GM21390 (cell line): ENCODE results near the gene MAGI1.
"Not testable (repeated sequence)": the region's sequence is repeated elsewhere in the genome, so short reads cannot be mapped to it uniquely, and the experiment has no call there.

Experiments
- ATAC-seq: cut with Tn5 transposase; IDR thresholded peaks from one replicate; pipeline ENCODE4 v1.9.1; 2021; ENCODE audit not compliant: unreplicated experiment

The MAGI1 gene

DNA sequence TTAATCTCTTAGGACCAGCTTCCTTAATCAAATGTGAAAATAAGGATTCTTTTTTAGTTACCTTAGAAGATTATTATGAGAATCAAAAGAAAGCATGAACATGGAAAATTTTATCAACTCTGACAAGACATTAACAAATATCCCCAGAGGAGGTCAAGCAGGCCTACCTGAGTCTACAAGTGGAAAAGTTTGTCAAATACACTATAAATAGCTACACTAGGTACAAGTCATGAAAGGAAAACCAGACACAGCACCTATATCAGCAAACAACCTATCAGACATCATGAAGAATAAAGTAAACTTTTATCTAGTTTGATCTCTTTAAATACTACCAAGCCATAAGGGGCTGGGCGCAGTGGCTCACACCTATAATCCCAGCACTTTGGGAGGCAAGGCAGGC lies 126.1 kb downstream of the MAGI1 start:
- no peak for ATAC-seq

DNA sequence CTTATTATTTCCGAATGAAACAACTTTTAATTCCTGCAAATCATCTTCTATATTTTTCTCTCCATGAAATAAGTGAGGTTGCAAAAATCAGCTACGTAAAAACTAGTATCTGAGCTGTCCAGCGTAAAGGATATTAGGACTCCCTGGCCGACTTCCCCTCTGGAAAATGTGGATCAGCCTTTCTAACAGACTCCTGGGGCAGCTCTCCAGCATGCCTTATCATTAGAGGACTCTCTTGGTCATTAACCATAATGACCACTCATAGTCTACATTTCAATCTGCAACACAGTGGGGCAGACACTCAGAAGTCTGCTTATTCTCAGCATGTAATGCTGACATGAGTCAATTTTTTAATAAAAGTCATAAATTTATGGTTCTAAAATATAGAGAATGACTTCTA lies 130.1 kb downstream of the MAGI1 start:
- ATAC-seq, result no peak

DNA sequence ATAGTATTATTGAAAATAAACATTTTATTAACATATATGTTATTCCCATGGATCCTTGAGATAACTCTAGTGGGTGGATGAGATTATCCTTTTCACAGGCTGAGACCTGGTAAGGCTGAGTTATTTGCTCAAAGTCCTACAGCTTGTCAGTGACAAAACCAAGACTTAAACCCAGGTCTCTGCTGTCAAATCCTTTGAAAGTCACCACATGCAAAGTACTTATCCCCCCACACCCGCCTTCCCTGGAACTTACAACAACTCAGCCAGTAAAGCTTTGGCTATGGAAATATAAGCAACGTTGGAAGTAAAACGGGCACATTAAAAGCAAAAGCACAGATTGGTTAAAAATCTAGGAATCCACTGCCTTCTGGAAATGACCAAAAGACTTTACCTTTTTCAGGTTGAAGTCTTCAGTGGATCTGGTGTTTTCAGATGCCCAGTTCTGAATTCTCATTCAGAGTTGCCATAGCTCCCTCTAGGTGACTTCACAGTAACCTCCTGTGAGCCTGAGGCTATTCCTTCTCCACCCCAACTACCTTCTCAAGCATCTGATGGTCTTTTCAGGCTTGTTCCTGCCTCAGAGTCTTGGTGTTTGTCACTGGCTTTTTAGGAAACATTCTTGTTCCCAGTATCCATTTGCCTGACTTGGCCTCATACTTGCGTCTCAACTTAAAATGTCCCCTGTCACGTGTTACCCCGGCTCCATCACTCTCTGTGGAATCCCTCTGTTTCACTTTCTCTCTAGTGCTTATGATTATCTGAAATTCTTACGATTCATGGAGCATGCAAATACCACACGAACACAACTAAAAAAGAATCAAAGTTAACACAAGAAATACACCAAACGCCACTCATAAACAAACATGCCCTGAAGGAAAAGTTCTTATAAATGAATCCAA lies 131.2 kb downstream of the MAGI1 start:
- no peak for ATAC-seq

DNA sequence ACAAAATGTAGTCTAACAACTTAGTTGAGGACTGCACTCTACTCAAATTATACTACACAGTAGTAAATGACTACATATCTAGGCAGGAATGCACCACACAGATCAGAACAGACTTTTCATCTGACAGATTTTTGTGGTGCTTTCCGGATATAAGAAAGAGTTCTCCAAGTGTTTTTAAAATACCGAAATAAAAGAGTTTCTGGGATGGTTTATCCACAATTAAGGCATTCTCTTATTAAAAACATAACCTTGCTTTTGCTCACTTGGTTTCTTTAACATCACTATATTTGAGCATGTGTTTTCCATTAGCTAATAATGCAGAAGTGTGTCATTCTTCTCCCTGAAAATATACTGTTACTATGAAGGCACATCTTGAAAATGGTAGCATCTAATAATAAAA lies 132.9 kb downstream of the MAGI1 start:
- ATAC-seq, result no peak

DNA sequence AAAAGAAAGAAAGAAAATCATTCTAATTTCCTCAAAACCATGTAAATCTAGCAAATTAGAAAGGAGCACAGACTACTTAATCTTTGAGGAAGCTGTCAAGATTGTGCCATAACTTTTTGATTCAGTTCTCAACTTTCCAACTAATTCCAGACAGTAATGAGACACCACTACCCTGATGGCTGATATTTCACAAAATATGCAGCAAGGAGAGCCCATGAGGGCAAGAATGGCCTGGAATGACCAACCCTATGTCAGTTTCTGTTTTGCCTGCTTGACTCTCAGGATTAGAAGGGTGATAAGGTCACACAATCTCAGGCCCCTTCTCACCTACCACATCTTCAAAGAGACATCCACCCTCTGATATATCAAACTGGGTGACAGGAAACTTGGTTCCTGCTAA lies 134.7 kb downstream of the MAGI1 start:
- no peak for ATAC-seq

DNA sequence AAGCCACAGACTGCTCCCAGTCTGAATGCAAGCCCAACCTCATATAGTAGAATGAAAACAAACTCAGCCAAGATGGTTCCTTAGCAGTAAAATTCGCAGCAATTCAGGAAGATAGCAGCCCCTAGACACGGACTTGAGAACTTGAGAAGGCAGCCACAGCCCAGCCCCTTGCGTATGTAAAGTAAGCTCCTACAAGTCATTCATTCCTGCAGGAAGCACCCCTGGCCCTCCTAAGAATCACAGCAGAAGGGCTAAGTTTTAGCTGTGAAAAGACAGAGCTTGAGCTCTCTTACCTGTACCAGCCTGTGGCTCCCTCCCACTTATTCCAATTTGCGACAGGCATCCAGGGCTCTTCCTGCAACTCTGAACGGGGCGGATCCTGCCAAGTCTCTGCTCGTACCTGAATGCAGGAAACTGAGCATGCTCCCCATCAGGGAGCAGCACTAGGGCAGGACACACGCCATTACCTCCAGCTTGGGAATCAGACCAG lies 136.4 kb downstream of the MAGI1 start:
- no peak for ATAC-seq

DNA sequence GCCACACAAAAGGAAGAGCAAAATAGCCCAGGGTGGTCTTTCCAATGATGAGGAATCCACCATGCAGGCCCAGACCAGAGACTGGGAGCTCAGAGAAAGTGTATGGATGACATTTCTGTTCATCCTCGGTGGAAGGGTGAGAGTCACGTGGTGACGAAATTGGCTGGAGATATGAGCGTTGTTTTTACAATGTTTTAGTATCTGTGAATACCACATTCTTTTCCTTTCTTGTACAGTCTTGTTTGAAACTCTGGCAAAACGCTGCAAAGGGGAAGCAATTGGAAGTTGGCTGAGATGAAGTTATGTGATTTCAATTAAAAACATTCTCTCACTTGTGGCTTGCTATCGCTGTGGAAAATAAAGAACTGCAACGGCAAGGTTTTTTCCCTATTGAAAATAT lies 137.5 kb downstream of the MAGI1 start:
- no peak for ATAC-seq

DNA sequence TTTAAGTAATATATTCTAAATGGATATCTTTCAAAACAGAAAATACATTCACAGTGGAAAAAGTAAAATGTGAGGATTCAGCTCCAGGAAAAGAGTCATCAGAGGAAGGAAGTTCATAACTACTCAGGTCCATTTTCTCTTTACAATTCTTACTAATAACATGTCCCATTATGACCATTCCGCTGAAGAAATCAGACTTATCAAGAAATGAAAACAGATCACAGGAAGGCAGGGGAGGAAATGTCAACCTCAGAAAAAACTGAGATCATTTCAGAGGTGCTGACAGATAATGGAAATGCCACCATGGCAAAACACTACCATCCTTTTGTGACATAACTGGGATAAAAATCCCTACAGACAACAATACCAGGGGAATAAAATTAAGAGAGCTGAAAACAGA lies 139.5 kb downstream of the MAGI1 start:
- ATAC-seq, result no peak

DNA sequence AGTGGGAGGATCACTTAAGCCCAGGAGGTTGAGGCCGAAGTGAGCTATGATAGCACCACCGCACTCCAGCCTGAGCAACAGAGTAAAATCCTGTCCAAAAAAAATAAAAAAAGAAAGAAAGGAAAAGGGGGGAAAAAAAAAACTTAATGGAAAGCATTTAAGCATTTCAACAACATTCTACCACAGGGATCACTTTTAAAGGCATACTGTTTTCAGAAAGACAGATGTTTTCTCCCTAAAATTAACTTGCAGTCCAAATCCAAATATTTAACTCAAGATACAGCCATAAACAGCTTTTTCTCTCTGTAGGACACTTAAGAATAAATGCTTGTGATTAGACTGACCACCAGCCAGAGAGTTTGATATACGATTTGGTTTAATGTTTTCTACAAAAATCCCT lies 141.0 kb downstream of the MAGI1 start:
- no peak for ATAC-seq

DNA sequence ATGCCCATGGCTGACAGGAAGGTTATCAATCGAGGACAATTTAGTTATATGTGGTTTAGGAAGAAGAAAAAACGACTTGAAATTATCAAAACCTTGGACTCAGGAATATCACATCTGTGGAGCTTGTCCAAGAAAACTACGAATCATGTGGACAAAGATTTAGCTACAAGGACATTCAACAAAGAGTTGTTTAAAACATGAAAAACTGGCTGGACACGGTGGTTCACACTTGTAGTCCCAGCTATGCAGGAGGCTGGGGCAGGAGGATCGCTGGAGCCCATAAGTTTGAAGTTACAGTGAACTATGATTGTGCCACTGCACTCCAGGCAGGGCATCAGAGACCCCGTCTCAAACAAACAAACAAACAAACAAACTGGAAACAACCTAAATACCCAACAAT lies 142.4 kb downstream of the MAGI1 start:
- ATAC-seq, result no peak

DNA sequence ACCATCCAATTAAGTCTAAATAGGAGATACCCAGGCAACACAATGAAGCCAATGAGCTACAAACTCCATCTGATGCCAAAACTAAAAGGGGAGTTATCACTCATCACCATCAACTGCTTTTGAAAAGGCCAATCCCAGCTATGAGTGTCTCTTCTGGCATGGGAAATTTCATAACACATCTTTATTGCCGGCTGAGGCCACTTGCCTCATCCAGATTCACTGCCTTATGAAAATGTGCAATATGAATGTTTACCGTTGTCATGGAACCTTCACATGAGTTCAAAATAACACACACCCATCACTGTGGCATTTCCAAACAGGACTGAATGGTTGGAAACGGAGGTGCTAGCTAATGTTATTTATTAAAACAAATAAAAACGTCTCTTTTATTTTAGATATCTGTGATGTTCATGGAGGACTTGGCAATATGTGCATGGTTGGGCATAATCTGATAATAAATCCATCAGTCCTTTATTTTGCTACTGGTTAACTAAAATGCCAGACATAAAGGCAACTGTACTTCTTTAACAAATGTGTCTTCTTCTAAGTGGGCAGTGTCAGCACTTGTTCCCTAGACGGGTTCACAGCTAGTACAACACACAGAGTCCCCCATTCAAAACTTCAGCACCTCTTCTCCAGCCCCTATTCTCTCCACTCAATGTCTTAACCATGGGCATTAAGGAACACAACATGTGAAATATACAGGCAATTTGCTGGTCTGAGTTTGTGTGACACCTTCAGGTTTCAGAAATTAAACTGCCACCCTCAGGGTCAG lies 143.9 kb downstream of the MAGI1 start:
- ATAC-seq, result no peak

DNA sequence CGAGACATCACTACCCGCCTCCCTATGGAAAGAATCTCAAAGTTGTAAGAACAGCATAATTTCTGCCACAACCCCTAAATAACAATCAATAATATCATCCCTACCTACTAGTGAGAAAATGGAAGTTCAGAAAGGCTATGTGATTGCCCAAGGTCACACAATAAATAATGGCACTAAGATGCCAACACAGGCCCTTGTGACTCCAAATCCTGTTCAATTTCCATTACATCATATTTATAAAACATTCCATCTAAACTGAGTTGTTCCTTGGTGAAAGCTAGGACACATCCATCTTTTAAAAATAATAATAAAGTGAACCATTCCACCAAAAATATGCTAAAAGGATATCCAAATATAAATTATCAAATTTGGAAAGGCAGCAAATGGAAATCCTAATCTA lies 144.6 kb downstream of the MAGI1 start:
- no peak for ATAC-seq

DNA sequence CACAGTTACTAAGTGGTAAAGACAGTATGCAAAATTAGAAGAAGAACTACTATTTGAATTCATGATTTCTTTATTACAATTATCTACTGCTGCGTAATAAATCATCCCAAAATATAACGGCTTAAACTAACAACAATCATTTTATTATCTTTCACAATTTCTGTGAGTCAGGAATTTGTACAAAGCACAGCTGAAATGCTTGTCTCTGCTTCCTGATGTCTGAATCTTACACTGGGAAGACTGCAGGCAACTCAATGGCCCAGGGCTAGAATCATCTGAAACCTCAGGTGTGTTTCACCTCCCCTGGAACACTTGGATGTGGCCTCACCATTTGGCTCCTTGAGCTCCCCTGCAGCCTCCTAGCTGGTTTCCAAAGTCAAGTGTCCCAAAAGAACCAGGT lies 145.1 kb downstream of the MAGI1 start:
- no peak for ATAC-seq

DNA sequence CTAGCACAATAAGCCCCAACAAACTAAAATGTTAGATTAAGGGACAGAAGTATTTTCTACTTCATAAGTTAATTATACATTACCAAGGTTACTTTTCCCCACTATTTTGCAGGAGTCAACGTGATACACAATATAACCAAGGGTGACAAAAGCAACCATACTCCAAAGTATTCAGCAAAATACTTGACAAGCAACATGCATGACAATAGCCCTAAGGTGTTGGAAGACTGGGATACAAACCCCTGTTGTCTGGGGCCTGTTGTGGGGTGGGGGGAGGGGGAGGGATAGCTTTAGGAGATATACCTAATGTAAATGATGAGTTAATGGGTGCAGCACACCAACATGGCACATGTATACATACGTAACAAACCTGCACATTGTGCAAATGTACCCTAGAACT lies 147.2 kb downstream of the MAGI1 start:
- ATAC-seq, result not testable (repeated sequence)

DNA sequence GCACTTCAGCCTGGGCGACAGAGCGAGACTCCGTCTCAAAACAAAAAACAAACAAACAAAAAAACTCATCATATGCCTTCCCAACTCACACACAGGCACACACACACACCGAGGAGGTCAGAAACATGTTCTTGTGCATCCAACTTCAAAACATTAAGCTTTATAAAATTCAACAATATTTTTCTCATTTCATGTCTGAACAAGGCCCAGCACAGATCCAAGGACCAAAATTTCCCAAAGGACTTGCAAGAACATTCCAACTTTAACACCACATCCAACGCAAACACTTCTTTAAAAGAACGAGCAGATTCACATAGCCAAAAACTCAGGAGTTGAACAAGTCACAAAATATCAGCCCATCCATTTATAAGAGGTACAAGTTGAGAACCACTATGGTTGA lies 148.4 kb downstream of the MAGI1 start:
- no peak for ATAC-seq

DNA sequence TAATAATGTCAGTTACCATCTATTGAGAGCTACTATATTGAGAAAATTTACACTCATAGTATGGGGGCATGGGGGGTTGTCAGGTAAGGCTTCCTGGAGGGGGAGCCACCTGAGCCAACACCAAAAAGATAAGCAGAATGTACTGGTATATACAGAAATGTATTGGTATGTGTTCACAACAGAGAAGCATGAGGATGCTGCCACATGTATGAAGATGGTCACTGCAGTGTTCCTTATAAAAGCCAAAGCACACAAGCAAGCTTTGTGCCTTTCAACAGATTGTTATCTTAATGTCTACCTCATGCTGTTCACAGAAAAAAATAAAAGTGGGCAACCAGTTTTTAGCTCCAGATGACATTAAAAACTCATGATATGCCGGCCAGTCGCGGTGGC lies 149.0 kb downstream of the MAGI1 start:
- no peak for ATAC-seq

DNA sequence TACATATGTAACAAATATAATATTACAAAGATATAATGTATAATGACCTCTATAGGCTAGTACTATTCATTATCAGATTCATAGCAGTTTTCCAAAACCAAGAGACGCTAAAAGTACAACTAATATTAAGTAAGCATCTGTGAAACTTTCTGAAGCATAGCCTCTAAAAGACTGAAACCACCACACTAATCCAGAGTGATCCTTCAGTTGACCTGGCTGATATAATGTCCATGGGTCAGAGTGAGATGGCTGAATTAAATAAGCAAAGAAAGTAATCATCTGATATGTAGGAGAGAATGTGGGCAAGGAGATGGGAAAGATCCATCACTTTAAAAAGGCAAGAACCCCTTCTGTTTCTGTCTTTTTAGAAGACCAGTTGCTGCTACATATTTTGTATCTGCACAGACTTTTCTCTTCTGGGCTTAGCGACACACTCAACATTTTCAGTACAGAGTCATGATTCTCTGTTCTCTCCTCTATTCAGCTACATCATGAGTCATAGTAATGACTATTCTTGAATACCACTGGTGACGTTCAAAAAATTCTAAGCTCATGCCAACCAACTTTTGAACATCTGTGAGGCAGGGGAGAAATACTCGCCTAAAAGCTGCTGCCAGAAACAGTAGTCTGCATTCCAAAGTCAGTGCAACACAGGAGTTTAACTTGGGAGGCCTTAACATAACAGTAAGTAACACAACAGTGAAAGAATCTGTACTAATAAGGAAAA lies 149.6 kb downstream of the MAGI1 start:
- no peak for ATAC-seq

DNA sequence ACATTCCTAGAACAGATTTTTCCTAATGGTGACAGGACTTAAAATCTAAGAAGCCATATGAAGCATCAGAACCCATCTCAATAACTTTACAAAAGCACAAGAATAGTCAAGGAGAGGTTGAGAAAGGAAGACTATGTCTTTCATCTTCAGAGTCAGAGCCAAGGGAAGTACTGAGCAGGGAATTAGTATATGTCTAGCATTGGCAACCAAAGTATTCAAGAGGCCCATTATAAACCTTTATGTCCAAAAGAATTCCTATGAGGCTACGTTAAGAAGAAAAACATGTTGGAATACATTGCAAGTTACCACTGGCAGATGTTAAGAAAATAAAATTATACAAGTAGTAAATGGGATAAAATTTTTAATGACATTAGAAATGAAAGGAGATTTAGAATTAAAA lies 150.5 kb downstream of the MAGI1 start:
- ATAC-seq, result no peak

DNA sequence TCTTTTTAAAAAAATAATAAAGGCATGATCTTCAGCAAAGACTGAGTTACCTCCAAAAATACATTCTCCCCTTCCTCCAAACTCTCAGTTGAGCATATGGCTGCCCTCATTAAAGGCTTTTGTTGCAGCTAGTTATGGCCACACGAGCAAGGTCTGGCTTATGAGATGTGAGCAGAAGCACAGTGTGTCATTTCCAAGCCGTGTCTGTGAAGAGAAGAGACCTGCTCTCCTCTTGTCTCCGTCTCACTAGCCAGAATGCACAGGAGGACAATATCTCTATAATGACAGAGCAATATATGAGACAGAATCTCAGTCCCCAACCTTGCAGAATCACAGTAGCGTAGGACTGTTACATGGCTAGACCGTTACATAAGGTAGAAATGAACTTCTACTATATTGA lies 152.3 kb downstream of the MAGI1 start:
- ATAC-seq, result no peak

DNA sequence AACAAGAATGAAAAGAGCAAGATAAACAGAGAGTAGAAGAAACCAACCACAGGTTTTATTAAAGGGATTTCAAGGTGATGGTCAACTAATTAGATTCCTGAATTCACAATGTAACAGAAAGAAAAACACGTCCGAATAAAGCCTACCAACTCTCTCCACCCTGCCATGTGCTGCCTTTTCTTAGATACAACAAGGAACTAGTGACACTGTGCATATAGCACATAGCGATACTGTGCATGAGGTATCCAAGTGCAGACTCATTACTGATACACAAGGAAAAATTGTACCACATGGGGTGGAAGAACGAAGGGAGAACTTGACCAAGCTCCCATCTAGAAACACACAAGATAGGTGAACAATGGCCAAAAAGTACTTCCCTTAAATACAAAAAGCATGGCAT lies 154.6 kb downstream of the MAGI1 start:
- no peak for ATAC-seq

DNA sequence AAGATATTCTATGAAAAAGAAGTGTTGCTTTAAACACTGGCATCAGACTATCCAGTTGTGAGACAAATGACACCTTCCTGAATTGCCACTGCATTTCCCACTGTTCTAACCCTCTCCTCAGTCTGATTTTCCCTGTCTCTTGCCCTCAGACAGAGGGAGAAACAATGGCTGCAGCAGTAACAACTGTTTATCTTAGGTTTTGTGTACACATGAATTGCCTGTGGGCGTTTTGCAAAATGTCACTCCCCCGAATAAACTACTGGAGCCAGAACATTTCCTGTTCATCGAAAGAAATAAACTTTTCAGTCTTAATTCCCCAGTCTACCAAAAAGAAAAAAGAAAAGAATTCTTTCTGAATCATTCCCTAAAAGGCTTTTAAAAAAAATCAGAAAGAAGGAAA lies 155.1 kb downstream of the MAGI1 start:
- no peak for ATAC-seq

DNA sequence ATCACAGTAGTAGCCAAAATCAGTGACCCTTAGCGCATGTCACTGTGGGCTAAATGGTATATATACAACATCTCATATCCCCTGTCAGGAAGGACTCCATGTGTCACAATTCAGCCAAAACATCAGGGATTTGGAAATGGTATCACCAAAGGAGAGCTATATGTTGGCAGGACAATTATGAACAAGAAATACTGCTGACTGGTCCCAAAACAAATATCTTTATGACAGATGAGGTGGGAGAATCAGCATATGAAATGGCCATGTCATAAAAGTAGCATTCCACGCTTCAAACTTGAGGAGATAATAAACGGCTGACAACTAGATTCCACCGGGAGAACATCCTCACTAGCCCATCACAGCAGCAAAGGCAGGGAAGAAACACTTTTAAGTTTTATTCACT lies 158.4 kb downstream of the MAGI1 start:
- no peak for ATAC-seq
